HG02938 (cell line): ENCODE measurements around the gene FEN1.

ENCODE experiments used
- ATAC-seq: cut with Tn5 transposase; IDR thresholded peaks from one replicate; pipeline ENCODE4 v1.9.1; 2021; ENCODE audit warnings: mild to moderate bottlenecking, moderate library complexity; ENCODE audit not compliant: unreplicated experiment

FEN1 gene

GRCh38 chr11:61756452-61757212 lies 36.1 kb upstream of the FEN1 start:
- no peak for ATAC-seq

GRCh38 chr11:61757213-61757862 lies 35.4 kb upstream of the FEN1 start:
- ATAC-seq: no peak

DNA sequence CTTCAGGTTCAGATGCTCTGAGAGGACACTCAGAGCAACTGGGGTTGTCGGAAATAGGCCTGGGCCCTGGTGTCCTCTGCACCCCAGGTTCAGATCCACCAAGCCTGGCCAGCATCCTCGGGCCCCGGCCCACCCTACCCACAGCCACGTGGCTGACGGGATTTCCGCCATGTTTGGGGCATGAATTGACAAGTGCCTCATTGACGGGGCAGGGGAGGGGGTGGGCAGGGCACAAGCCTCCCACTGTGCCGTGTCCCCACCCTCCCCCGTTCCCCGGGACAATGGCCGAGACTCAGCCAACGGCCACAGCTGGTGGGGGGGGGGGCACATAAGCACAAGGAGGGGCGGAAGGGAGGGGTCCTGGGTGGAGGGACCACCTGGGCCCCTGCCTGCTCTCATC lies 31.8 kb upstream of the FEN1 start:
- ATAC-seq: no peak

DNA sequence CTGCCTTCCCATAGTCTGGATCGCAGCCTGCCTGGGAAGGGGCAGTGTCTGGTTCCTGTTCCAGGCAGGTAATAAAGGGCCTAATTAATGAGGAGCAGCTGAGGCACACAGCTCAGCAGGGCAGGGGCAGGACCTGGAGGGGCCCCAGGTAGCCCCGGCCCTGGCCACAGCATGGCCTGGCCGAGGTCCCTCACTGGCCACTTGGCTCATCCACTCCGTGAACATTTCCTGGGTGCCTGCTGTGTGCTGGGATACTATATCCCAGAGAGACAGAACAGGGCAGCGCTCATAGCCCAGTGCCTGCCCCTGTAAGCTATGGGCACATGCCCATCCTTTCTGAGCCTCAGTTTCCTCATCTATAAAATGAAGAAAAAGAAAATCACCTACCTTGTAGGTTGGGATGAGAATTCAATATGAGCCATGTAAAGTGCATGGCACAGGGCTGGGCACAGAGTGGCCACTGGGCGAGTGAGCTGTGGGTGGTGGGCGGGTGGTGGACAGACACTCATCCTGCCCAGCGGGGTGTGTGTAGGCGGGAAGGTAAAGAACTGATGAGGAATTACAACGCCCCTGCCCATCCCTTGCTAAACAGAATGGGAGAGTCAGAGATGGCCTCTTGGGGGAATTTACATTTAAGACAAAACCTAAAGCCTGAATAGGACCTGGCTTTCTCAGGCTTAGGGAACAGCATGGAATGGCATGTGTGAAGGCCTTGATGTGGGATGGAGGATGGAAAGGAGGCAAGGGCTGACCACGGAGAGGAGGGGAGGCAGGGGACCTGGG lies 31.1 kb upstream of the FEN1 start:
- ATAC-seq: no peak

DNA sequence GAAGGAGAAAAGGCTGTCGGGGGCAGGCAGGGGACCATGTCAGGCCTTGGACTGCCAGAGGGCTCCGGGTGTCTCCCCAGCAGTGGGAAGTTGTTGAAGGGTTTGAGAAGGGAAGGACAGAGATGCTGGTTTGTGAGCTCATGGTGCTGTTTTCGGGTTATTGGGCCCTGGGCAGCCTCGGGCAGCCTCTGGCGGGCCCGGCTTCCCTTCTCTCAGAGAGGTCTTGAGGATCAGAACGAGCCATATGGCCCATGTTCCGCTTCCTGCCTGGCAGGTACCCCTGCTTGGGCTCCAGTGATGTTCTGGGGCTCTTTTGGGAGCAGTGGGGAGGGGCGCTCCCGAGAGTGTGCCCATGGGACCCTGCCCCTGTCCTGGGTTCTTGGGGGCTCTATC lies 30.5 kb upstream of the FEN1 start:
- no peak for ATAC-seq

DNA sequence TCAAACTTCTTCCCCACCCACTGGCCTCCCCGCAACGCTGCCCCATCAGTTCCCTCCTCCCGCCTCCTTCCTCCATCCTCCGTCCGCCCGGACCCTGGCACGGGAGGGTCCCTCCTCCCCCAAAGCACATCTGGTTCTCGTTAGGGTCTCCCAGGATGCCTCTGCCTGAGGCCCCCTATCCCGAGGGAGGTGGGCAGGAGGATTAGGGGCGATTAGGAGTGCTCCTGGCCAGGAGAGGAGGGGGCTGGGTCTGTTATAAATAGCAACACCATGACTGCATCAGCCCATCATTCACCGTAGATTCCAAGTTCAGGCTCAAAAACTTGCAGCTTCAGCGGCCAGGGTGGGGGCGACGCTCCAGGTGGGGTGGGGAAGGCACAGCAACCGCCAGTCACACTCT lies 29.9 kb upstream of the FEN1 start:
- no peak for ATAC-seq

DNA sequence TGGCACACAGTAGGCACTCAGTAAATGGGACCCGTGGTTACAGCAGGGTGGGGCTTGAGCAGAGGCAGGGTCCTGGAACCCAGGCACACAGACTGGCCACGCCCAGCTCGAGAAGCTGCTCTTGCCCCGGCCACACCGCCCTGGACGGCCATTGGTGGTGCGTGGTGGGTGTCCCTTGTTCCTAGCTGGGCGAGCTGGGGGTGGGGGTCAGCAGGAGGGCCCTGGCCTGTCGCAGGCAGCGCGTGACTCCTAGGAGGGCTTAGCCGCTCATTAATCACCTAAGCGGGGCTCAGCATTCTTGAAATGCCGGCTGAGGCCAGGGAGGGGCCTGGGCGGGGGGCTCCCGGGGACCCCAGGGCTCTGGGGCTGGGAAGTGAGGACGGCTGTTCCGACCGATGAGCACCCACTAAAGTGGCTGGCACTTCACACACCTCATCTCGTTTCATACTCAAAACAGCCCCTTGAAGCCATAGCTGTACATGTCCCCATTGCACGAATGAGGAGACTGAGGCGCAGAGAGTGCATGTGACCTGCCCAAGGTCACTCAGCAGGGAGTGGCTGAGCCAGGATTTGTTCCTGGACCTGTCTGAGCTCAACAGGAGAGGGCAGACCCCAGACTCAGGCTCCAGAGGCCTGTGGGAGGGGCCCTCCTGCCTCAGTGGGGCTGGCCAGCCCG lies 28.6 kb upstream of the FEN1 start:
- no peak for ATAC-seq

DNA sequence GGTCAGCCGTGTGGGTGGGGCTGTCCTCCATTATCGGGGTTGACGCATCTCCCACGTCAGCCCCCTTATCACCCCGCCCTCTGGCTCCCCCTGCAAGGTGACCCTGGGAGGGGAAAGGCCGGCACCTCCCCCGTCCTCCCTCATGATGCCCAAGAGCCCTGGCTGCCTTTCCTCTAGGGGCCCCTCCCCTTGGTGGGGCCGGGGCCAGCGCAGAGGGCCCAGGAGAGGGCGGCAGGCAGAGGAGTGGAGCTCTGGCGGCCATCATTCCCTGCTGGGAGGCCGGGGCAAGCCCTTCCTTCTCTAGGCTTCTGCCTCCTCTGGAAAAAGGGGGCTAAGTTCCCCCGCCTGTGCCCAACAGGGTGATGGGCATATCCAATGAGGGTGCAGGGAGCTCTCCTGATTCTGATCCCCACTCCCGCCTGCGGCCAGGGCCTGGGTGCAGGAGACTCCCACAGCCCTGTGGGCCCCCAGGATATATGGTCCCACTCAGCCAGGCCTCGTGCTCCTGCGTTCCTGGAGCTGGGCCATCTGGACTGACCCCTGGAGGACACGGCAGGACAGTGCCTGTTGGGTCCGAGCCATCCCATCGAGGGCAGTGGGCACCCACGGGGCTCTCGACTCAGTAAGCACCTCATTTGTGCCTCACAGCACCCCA lies 28.0 kb upstream of the FEN1 start:
- no peak for ATAC-seq

DNA sequence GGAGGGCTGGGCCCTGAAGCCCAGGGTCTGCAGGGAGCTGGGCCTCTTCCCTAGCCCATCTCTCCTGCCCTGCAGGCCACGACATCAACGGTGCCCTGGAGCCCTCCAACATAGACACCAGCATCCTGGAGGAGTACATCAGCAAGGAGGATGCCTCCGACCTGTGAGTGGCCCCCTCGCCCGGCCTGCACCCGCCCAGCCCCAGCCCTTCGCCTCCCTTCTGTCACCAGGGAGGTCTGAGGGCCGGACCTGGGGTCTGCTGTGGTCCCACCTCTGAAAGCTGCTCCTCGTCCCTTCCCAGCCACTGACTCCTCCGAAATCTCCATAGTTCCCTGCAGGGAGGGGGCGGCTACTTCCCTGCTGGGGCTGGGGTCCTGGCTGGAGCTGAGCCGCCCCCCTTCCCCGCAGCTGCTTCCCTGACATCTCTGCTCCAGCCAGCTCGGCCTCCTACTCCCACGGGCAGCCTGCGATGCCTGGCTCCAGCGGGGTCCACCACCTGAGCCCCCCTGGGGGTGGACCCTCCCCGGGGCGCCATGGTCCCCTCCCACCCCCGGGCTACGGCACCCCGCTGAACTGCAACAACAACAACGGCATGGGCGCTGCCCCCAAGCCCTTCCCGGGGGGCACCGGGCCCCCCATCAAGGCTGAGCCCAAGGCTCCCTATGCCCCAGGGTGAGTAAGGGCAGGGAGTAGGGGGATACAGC lies 27.0 kb upstream of the FEN1 start:
- ATAC-seq: no peak

DNA sequence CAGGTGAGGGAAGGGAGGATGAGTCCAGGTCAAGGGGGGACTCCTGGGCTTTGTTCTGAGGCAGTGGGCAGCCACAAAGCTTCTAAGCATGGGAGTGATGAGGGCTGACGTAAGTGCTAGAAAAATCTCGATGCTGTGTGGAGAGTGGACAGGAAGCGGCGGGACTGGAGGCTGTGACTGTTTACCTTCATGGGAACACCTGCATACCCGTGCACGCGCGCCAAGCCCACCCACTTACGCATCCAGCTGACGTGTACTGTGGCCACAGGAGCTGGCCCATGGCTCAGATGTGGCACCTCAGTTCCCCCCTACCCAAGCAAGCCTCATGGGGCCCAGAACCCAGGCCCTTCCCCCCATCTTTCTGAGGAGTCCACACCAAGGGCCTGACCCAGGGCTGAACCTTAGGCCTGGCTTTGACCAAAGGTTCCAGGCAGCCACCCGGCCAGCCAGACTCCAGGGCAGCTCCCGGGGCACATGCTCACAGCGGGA lies 26.3 kb upstream of the FEN1 start:
- ATAC-seq: no peak

DNA sequence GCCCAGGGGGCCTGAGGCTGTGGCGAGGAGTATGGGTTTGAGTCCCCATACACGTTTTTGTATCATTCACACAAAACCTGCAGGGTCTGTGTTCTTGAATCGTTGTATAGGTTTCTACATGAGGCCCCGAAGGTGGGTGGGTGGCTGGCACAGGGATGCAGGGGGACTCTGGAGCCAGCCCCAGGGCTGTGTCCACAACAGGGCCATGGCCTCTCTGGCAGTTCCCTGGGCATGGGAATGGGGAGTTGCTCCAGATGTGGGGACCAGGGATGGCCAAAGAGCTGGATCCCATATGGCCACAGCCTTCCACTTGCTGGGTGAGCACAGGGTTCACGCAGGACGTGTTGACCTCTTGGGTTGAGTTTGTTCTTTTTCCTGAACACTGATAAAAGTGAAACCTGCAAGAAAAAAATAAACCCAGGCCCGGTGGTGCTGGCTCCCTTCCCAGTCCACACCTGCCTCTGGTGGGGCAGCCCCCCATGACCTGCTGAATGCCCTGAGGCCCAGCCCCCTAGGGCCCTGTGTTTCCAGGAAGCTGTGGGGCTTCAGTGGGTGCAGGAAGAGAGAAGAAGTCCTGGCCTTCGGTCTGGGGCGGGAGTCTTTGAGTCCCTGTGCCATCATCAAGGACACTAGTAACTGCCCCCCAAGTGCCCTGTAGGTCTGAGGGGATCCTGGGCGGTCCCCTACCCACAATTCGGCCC lies 24.2 kb upstream of the FEN1 start:
- no peak for ATAC-seq

GRCh38 chr11:61769169-61769920 lies 23.4 kb upstream of the FEN1 start:
- ATAC-seq: no peak

DNA sequence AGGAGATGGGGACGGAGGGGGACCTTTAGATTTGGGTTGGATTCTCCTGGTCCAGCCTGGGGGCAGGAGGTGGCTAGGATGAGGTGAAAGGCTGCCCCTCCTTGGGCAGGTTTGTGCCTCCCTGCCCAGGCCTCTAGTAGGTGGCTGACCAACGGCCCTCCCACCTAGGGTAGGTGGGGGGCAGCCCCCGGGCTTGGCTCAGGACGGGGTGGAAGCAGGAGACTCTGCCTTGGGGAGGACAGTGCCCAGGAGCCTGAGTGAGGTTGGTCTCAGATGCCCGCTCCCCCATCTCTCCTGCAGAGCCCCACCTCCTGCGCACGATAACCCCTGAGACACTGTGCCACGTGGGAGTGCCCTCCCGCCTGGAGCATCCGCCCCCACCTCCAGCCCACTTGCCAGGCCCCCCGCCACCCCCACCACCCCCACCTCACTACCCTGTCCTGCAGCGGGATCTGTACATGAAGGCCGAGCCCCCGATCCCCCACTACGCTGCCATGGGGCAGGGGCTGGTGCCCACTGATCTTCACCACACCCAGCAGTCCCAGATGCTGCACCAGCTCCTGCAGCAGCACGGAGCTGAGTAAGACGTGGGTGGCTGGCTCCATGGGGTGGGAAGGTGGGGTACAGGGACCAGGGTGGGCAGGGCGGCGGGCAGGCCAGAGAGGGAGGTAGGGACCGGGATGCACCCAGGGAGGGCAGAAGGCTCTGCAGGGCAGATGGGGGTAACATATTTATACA lies 22.6 kb upstream of the FEN1 start:
- no peak for ATAC-seq

- ATAC-seq: no peak
Observed at GRCh38 chr11:61771195-61771894, 21.4 kb upstream of the FEN1 start.

- no peak for ATAC-seq
Observed at GRCh38 chr11:61771985-61772455, 20.7 kb upstream of the FEN1 start.

GRCh38 chr11:61773356-61773755 lies 19.4 kb upstream of the FEN1 start:
- no peak for ATAC-seq

DNA sequence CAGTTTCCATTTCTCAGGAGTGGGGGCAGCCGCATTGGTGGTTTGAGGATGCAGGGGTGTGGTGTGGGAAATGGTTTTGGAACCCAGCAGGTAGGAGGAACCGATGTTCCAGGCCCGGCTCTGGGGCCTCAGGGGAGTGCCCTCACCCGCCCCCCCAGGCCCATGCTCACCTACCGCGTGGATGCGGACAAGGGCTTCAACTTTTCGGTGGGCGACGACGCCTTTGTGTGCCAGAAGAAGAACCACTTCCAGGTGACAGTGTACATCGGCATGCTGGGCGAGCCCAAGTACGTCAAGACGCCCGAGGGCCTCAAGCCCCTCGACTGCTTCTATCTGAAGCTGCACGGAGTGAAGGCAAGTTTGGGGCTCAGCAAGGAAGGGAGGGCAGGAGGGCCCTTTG lies 18.9 kb upstream of the FEN1 start:
- ATAC-seq: no peak
